Stimulated activated naive B cell treated with anti-CD40 and anti-IgM and Interleukin-4, amounts not matched to agents 10 μg/mL and 1 μg/mL and 100 μg/mL, for 72 hours (primary cell): Measurements from ENCODE around the gene MROH7.

Experiments
- ATAC-seq, 2 donors: fragments of 150-1000 bp; cut with Tn5 transposase; replicated peaks; 2 replicates each; pipeline ENCODE4 v1.10.0; 2021; ENCODE audit warnings: moderate library complexity in 1 of 2
- DNase-seq: peaks from one replicate; pipeline ENCODE4 v3.0.0; 2021
- H3K27ac Mint-ChIP-seq: one replicate; pipeline ENCODE4 v1.8.0; 2022; ENCODE audit warnings: mild to moderate bottlenecking, mixed read lengths
- H3K27me3 Mint-ChIP-seq, 2 donors: one replicate each; pipeline ENCODE4 v1.8.0; 2022; ENCODE audit warnings: mixed read lengths in 2 of 2
- H3K36me3 Mint-ChIP-seq, 2 donors: one replicate each; pipeline ENCODE4 v1.8.0; 2022; ENCODE audit warnings: mixed read lengths in 2 of 2, mild to moderate bottlenecking in 1 of 2
- H3K4me1 Mint-ChIP-seq, 2 donors: one replicate each; pipeline ENCODE4 v1.8.0; 2022; ENCODE audit warnings: mixed read lengths in 2 of 2, mild to moderate bottlenecking in 1 of 2
- H3K4me3 Mint-ChIP-seq, 2 donors: one replicate each; pipeline ENCODE4 v1.8.0; 2022; ENCODE audit warnings: mild to moderate bottlenecking in 2 of 2, mixed read lengths in 2 of 2, moderate library complexity in 1 of 2
- H3K9me3 Mint-ChIP-seq, 2 donors: one replicate each; pipeline ENCODE4 v1.8.0; 2022; ENCODE audit warnings: mixed read lengths in 2 of 2, mild to moderate bottlenecking in 1 of 2

Gene MROH7

DNA sequence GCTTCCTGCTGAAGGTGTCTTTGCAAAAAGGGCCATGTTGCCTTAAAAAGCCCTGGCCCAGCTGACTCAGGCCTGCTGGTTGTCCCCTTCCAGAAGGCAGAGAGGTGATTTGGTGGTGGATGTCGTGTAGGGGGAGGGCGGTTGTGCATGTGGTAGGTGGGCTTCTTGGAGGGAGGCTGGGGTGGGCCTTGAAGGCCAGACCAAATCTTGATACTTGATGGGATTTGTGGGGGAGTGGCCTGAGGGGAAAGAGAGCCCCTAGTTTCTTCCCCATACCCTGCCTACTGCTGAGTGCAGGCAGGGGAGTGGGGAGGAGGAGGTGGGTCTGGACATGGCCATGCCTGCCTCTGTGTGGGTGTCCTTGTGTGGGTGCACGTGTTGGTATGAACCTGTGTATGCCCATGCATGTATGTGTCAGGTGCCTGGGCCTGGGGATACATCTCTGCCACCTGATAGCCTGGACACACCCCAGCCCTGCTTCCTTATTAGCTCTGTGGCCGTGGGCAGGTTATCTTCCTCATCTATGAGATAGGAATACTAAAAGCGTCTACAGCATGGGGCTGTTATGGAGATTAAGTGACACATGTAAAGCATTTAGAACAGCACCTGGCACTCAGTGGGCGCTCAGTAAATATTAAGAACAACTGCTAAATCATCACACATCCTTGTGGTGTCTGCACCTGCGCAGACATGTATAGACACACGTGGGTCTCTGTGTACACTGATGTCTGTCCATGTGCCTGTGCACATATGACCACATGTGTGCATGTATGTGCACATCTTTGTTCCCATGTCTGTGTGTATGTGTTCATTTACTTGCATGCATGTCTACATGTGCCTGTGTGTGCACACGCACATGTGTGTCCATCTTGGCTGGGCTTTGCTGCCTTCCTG lies 35.2 kb upstream of the MROH7 start:
- no peak overlapping the region for H3K27ac Mint-ChIP-seq

DNA sequence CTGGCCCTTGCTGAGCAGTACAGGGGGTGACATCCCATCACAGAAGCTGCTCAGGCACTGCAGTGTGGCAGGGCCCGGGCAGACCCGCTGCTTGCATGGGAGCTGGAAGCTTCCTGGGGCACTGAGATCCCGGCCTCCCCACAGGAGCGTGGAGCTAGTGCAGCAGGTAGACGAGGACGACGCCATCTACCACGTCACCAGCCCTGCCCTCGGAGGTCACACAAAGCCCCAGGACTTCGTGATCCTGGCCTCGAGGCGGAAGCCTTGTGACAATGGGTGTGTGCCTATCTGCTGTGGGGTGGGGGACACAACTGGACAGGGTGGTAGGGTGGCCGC lies 34.6 kb upstream of the MROH7 start:
- H3K4me1 Mint-ChIP-seq, result peaks cover 9 to 10% of the 10 kb centered on the region in 2 donors
- no peaks in the 10 kb centered on the region for H3K9me3 Mint-ChIP-seq
- H3K4me3 Mint-ChIP-seq, result no peak overlapping the region
- no peak overlapping the region for H3K27ac Mint-ChIP-seq
- no peaks in the 10 kb centered on the region for H3K36me3 Mint-ChIP-seq
- no peak for ATAC-seq
- DNase-seq, result no peak
- no peaks in the 10 kb centered on the region for H3K27me3 Mint-ChIP-seq

More for the DNA sequence above, 35.2 kb upstream of the MROH7 start:
- peaks cover 9 to 10% of the 10 kb centered on the region in 2 donors for H3K4me1 Mint-ChIP-seq
- no peaks in the 10 kb centered on the region for H3K36me3 Mint-ChIP-seq
- H3K4me3 Mint-ChIP-seq, result no peak overlapping the region
- no peaks in the 10 kb centered on the region for H3K27me3 Mint-ChIP-seq
- no peaks in the 10 kb centered on the region for H3K9me3 Mint-ChIP-seq
- no peak for DNase-seq
- no peak for ATAC-seq

DNA sequence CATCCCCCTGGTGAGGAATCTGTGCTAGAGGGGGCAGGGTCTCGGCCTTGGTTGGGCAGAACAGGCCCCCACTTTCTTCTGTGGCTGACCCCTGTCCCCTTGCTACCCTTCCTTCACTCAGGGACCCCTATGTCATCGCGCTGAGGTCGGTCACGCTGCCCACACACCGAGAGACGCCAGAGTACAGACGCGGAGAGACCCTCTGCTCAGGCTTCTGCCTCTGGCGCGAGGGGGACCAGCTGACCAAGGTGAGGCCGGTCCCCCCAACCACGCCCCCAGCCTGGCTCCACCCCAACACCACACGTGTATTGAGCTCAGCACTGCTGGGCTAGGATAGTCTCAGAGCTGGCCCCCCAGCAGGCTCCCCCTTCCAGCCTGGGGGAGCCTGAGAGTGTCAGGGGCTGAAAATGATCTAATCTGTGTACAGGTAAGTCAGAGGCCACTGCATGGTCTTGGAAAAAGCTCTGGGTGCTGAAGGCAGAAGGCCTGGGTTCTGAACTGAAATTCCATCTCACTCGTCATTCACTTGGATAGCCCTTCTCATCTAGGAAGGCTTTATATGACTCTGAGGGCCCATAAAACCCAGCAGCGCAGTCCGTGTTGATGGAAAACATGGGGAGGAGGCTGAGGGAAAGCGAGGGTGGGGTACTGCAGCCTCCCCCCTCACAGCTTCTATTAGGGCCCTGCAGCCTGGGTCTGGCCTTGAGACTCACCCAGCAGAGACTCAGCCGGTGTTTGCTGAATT lies 33.6 kb upstream of the MROH7 start:
- H3K27me3 Mint-ChIP-seq, result no peaks in the 10 kb centered on the region
- H3K9me3 Mint-ChIP-seq, result no peaks in the 10 kb centered on the region
- no peak for DNase-seq
- no peak overlapping the region for H3K27ac Mint-ChIP-seq
- ATAC-seq, result no peak
- H3K36me3 Mint-ChIP-seq, result no peaks in the 10 kb centered on the region
- H3K4me1 Mint-ChIP-seq, result peaks cover 9 to 10% of the 10 kb centered on the region in 2 donors
- no peak overlapping the region for H3K4me3 Mint-ChIP-seq

DNA sequence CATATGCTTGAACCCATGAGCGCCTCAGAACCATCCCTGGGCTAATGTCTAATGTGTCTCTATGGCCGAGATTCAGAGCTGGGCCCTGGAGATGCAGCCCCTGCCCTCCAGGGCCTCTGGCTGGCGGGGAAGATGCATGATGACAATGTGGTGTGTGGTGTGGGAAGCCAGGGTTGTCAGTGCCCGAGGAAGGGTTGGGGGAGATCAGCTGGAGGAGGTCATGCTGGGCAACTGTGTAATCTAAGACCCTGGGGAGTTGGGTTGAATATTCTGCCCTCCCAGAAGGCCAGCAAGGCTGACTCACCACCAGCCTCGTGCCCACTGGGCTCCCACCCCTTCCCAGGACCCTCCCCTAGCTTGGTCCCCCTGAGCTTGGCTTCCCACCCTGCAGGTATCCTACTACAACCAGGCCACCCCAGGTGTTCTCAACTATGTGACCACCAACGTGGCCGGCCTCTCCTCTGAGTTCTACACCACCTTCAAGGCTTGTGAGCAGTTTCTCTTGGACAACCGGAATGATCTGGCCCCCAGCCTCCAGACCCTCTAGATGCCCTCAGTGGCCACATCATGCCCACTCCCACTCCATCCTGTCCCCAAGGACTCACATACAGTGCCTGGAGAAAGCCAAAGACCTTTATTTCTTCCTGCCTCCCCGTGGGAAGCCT lies 32.9 kb upstream of the MROH7 start:
- DNase-seq (no peak), ATAC-seq (no peak)
- H3K27me3 Mint-ChIP-seq, result no peaks in the 10 kb centered on the region
- H3K9me3 Mint-ChIP-seq, result no peaks in the 10 kb centered on the region
- H3K36me3 Mint-ChIP-seq, result no peaks in the 10 kb centered on the region
- H3K4me1 Mint-ChIP-seq, result peaks cover 9 to 10% of the 10 kb centered on the region in 2 donors
- H3K27ac Mint-ChIP-seq, result no peak overlapping the region
- no peak overlapping the region for H3K4me3 Mint-ChIP-seq

DNA sequence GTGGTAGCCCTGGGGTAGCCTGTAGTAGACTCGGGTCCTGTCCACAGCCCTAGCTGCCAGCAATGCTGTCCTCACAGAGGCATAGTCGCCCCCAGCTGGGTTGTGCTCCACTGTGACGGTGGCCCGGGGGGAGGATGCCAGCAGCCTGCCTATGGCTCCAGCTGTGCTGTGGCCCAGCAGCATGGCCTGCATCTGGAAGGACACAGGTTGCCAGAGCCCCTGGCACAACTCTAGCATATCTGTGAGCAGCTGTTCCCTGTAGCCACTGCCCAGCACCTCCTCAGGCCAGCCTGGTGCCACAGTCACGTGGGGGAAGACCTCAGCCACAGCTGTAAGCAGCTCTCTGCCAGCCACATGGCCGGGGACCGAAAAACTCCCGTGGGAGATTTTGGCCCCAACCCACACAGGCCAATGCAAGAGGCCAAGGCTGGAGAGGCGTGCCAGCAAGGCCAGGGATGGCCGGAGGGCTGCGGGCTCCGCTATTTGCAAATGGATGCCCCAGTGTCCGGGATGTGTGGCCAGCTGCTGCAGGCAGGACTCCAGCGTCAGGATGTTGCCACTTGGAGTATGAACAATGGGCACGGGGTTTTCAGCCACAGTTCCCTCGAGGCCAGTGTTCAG lies 32.2 kb upstream of the MROH7 start:
- Mint-ChIP-seq H3K4me3 (no peak overlapping the region), H3K36me3 (no peaks in the 10 kb centered on the region), H3K27ac (no peak overlapping the region), H3K9me3 (no peaks in the 10 kb centered on the region), H3K4me1 (peaks cover 7% of the 10 kb centered on the region in 2 donors), H3K27me3 (no peaks in the 10 kb centered on the region)
- DNase-seq (no peak), ATAC-seq (no peak)

DNA sequence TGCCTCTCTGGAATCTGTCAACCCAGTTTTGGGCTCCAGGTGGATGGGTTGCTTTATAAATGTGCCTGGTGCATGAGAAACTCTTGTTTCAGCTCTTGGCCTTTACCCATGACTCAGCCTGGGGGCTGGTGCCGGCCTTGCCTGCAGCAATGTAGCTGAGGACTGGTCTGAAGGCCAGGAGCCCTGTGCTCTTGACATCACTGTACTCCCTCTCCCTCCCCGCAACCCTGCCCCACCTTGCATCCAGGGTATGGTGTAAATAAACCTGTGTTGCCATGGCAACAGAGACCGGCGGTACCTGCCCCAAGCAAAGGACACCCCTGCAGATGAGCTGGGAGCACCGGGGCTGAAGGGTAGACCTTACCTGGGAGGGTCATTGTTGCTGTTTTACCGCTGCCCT lies 31.5 kb upstream of the MROH7 start:
- DNase-seq (no peak), ATAC-seq (no peak)
- no peaks in the 10 kb centered on the region for H3K9me3 Mint-ChIP-seq
- no peaks in the 10 kb centered on the region for H3K27me3 Mint-ChIP-seq
- no peaks in the 10 kb centered on the region for H3K36me3 Mint-ChIP-seq
- peaks cover under 1% of the 10 kb centered on the region in 2 donors for H3K4me1 Mint-ChIP-seq
- no peak overlapping the region for H3K27ac Mint-ChIP-seq
- H3K4me3 Mint-ChIP-seq, result no peak overlapping the region

DNA sequence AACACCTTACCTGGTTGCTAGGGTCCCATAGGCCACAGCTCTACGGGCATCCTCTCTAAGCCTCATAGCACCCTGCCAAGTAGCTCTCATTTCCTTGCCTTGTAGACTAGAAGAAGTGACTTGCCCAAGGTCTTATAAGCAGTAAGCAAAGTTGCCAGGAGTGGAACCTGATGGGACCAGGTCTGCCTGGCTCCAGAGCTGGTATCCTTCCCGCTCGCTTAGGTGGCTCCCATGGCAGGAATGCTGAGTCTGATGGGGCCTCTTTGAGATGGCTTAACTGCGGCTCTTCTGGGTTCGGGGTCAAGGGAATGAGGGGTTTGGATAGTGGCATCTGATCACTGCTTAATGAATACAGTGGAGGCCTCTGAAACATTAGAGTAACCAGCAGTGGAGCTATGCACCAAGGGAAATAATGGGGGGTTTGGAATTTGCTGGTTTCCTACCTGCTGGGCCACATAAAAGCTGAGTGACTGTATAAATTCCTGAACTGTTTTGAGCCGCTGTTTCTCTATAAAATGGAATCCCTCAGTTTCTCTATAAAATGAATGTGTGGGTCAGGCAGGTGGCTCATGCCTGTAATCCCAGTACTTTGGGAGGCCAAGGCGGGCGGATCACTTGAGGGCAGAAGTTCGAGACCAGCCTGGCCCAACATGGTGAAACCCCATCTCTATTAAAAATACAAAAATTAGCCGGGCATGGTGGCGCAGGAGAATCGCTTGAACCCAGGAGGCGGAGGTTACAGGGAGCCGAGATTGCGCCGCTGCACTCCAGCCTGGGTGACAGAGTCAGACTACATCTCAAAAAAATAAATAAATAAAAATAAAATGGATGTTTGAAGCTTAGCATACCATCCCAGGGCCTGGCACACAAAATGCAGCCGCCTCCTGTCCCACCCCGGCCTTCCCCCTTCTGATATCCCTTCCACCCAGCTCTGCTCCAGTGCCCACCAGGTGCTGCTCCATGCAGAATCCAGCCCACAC lies 30.7 kb upstream of the MROH7 start:
- Mint-ChIP-seq H3K9me3 (no peaks in the 10 kb centered on the region), H3K4me3 (no peak overlapping the region), H3K27ac (no peak overlapping the region), H3K4me1 (no peaks in the 10 kb centered on the region), H3K36me3 (no peaks in the 10 kb centered on the region), H3K27me3 (no peaks in the 10 kb centered on the region)
- ATAC-seq, result no peak
- no peak for DNase-seq

DNA sequence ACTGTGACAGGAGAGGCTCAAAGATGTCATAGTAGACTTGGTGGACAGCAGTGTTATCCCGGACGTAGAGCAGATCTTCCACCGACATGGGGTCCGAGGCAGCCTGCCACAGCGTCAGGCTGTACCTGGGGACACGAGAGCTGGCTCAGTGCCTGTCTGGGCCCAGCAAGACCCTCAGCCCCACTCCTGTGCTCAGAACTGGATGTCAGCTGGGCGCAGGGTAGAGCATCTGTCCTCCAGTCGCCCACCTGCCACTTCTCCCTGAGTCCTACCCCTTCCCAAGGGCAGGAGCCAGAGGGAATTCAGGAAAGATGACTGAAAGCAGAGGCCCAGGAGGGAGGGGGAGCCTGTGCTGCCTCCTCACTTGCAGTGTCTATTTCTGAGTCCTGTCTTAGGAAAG lies 30.0 kb upstream of the MROH7 start:
- Mint-ChIP-seq H3K9me3 (no peaks in the 10 kb centered on the region), H3K36me3 (no peaks in the 10 kb centered on the region), H3K4me1 (no peaks in the 10 kb centered on the region), H3K27ac (no peak overlapping the region), H3K27me3 (no peaks in the 10 kb centered on the region), H3K4me3 (no peak overlapping the region)
- DNase-seq, result no peak
- ATAC-seq, result no peak

DNA sequence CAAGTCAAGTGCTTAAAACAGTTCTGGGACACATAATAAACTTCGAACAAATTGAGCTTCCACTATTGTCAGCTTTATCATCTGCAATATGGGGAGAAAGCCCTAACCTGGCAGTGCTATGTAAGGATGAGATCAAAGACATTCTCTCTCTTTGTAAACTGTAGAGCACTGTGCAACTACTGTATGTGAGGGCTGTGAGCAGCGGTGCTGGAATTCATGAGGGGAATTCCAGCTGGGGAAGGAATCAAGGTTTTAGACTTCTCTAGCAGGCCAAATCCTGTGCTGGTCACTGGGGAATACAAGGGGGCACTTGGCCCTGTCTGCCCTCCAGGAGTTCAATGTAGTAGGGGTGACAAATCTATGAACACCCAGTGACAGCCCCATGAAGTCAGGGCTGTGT lies 27.6 kb upstream of the MROH7 start:
- H3K27me3 Mint-ChIP-seq, result peaks cover 0 to 4% of the 10 kb centered on the region in 2 donors

DNA sequence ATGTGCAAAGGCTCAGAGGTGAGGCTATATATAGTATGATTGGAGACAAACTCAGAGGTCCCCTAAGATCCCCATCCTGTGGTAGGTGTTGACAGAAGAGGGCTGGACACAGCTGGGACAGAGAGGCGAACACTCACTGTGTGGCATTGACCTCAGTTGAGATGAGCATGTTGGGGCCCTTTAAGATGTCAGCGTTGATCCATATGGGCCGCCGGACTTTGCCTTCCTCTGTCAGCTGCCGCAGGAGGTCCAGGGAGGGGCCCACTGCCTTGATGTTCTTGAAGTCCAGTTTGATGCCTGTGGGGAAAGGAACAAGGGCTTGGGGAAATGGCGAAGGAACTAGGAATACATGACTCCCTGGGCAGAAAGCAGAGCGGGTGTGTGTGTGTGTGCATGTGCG lies 27.0 kb upstream of the MROH7 start:
- DNase-seq, result no peak
- peaks cover 0 to 4% of the 10 kb centered on the region in 2 donors for H3K27me3 Mint-ChIP-seq
- ATAC-seq, result no peak
- no peaks in the 10 kb centered on the region for H3K9me3 Mint-ChIP-seq
- no peaks in the 10 kb centered on the region for H3K36me3 Mint-ChIP-seq
- no peaks in the 10 kb centered on the region for H3K4me1 Mint-ChIP-seq
- no peak overlapping the region for H3K4me3 Mint-ChIP-seq
- H3K27ac Mint-ChIP-seq, result no peak overlapping the region

More for the DNA sequence above, 27.6 kb upstream of the MROH7 start:
- ATAC-seq (no peak), DNase-seq (no peak)
- Mint-ChIP-seq H3K9me3 (no peaks in the 10 kb centered on the region), H3K4me3 (no peak overlapping the region), H3K27ac (no peak overlapping the region), H3K4me1 (no peaks in the 10 kb centered on the region), H3K36me3 (no peaks in the 10 kb centered on the region)

DNA sequence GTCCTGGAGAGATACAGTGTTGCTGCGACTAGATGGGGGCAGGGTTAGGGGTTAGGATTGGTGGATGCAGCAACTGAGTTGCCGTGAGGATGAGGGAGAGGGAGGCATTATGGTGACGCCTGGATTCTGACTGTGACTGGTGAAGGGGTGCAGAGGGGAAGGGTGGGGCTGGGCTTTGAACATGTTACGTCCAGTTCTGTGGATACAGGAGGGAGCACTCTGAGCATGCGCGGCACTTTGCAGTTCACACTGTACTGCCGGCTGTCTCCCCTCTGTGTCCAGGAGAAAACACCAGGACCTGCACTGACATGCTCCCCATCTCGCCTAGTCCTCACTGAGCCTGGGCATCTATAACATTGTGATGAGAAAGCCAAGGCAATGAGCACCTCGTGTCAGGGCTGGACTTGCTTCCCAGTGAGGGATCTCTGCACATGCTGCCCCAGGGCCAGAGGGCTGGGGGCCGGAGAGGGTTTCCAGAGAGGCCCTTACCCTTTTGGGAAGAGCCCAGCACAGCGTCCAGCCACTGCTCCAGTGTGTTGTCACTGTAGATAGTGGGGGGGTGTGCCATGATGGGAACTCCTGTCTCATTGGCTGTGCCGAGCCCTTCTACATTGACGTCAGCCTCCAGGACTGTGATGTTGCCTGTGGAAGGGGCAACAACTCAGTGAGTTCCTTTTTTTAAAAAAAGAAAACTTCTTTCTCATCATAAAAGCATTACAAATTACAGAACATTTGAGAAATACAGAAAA lies 25.9 kb upstream of the MROH7 start:
- no peak for ATAC-seq
- H3K36me3 Mint-ChIP-seq, result no peaks in the 10 kb centered on the region
- H3K9me3 Mint-ChIP-seq, result no peaks in the 10 kb centered on the region
- H3K4me3 Mint-ChIP-seq, result no peak overlapping the region
- DNase-seq, result no peak
- H3K27ac Mint-ChIP-seq, result no peak overlapping the region
- no peaks in the 10 kb centered on the region for H3K4me1 Mint-ChIP-seq
- H3K27me3 Mint-ChIP-seq, result peaks cover 0 to 7% of the 10 kb centered on the region in 2 donors

DNA sequence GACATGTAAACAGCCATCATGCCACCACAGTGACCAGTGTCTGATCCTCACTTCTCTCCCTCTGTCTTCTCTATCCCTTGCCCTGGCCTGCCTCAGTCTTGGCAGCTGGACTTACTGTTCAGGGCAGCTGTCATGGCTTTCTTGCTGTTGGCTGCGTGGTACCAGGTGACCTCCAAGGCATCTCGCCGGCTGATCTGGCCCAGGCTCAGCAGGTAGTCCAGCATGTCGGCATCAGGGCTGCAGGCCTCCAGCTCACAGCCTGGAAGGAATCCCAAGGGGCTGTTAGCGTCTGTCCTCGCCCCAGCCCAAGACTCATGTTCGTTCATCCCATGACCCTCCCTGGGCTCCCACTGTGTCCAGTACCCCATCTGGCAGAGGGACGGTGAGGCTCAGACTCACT lies 21.8 kb upstream of the MROH7 start:
- Mint-ChIP-seq H3K9me3 (no peaks in the 10 kb centered on the region), H3K4me3 (no peak overlapping the region), H3K27me3 (peaks cover 5 to 18% of the 10 kb centered on the region in 2 donors), H3K36me3 (no peaks in the 10 kb centered on the region), H3K27ac (peak overlapping the region; percentile 4), H3K4me1 (peaks cover 0 to 2% of the 10 kb centered on the region in 2 donors)
- no peak for ATAC-seq
- DNase-seq, result no peak
